GM23338 (cell line): ENCODE results near the gene CACNA2D3. TPM values are rescaled to one million over a fixed set of nuclear protein-coding genes. Genes with fewer than 3 reads are reported as not detected.

ENCODE experiments used
- ATAC-seq: fragments of 200-7000 bp; cut with Tn5 transposase; 3 replicates; pipeline ENCODE4 v1.9.1; 2020
- DNase-seq: peaks from one replicate; pipeline ENCODE4 v3.0.0-alpha.2; 2015; ENCODE audit warnings: low spot score
- H2AFZ ChIP-seq: fragments of 200-600 bp; sonication (generic); 2 replicates; pipeline ENCODE4 v1.8.0; 2016; ENCODE audit warnings: antibody characterized with exemption, mild to moderate bottlenecking, moderate library complexity
- H3F3A ChIP-seq: fragments of 200-600 bp; sonication (generic); replicated peaks from 2 replicates; pipeline ENCODE4 v1.8.0; 2017; ENCODE audit warnings: antibody characterized with exemption, mixed run types, low read depth
- H3K27ac ChIP-seq: fragments of 200-600 bp; sonication (generic); 2 replicates; pipeline ENCODE4 v1.6.1; 2016; ENCODE audit warnings: low read depth
- H3K27me3 ChIP-seq: fragments of 200-600 bp; sonication (generic); 2 replicates; pipeline ENCODE4 v1.8.0; 2016; ENCODE audit warnings: mild to moderate bottlenecking, mixed run types, moderate library complexity; ENCODE audit not compliant: insufficient read depth
- H3K36me3 ChIP-seq: fragments of 200-600 bp; sonication (generic); 2 replicates; pipeline ENCODE4 v1.8.0; 2016; ENCODE audit warnings: mild to moderate bottlenecking; ENCODE audit not compliant: insufficient read depth
- H3K4me1 ChIP-seq: fragments of 200-600 bp; sonication (generic); 2 replicates; pipeline ENCODE4 v1.8.0; 2016; ENCODE audit warnings: mild to moderate bottlenecking, moderate library complexity; ENCODE audit not compliant: insufficient read depth
- H3K4me2 ChIP-seq: fragments of 200-600 bp; sonication (generic); 2 replicates; pipeline ENCODE4 v1.7.1; 2017; ENCODE audit warnings: mixed run types
- H3K4me3 ChIP-seq: fragments of 200-600 bp; sonication (generic); 2 replicates; pipeline ENCODE4 v1.6.1; 2016; ENCODE audit warnings: mixed run types
- H3K79me2 ChIP-seq: fragments of 200-600 bp; sonication (generic); replicated peaks from 2 replicates; pipeline ENCODE4 v1.8.0; 2017; ENCODE audit warnings: mild to moderate bottlenecking; ENCODE audit not compliant: insufficient read depth
- H3K9me2 ChIP-seq: fragments of 200-600 bp; sonication (generic); 2 replicates; pipeline ENCODE4 v1.8.0; 2017; ENCODE audit not compliant: insufficient read depth
- H4K20me1 ChIP-seq: fragments of 200-600 bp; sonication (generic); replicated peaks from 2 replicates; pipeline ENCODE4 v1.8.0; 2017; ENCODE audit warnings: mild to moderate bottlenecking; ENCODE audit not compliant: insufficient read depth
- H3K27ac Mint-ChIP-seq: 2 replicates; pipeline ENCODE4 v1.8.0; 2020; ENCODE audit warnings: inconsistent platforms, mild to moderate bottlenecking, moderate library complexity, mixed read lengths
- H3K27me3 Mint-ChIP-seq: 3 replicates; pipeline ENCODE4 v1.8.0; 2022; ENCODE audit warnings: low read depth, mild to moderate bottlenecking, moderate library complexity, mixed read lengths, inconsistent platforms; ENCODE audit not compliant: insufficient read depth, poor library complexity
- H3K36me3 Mint-ChIP-seq: 3 replicates; pipeline ENCODE4 v1.8.0; 2021; ENCODE audit warnings: low read depth, mild to moderate bottlenecking, inconsistent platforms, moderate library complexity, mixed read lengths
- H3K4me1 Mint-ChIP-seq: 3 replicates; pipeline ENCODE4 v1.8.0; 2020; ENCODE audit warnings: mild to moderate bottlenecking, inconsistent platforms, mixed read lengths
- H3K4me3 Mint-ChIP-seq: 3 replicates; pipeline ENCODE4 v1.8.0; 2021; ENCODE audit warnings: moderate library complexity, mild to moderate bottlenecking, inconsistent platforms, mixed read lengths
- H3K9me3 Mint-ChIP-seq: 3 replicates; pipeline ENCODE4 v1.8.0; 2020; ENCODE audit warnings: moderate library complexity, mild to moderate bottlenecking, inconsistent platforms, mixed read lengths
- CREB1 ChIP-seq: fragments of 250-450 bp; sonication (Bioruptor Pico); IDR thresholded peaks from 2 replicates; pipeline ENCODE4 v1.5.0; 2020; ENCODE audit warnings: low read depth, mild to moderate bottlenecking, moderate library complexity
- EZH2 ChIP-seq: fragments of 200-600 bp; sonication (generic); IDR thresholded peaks from one replicate; pipeline ENCODE4 v1.8.0; 2017; ENCODE audit warnings: antibody characterized with exemption, mild to moderate bottlenecking, low read depth; ENCODE audit not compliant: unreplicated experiment
- JUNB ChIP-seq: IDR thresholded peaks from one replicate; pipeline ENCODE4 v1.6.1; 2016; ENCODE audit warnings: antibody characterized with exemption; ENCODE audit not compliant: unreplicated experiment
- REST ChIP-seq: IDR thresholded peaks from one replicate; pipeline ENCODE4 v1.6.1; 2018; ENCODE audit warnings: antibody characterized with exemption; ENCODE audit not compliant: unreplicated experiment
- ZNF114 ChIP-seq: fragments of 250-450 bp; sonication (Bioruptor Pico); IDR thresholded peaks from 2 replicates; pipeline ENCODE4 v1.5.0; 2020; ENCODE audit warnings: mild to moderate bottlenecking, moderate library complexity
- ZNF462 ChIP-seq: fragments of 250-450 bp; sonication (Bioruptor Pico); IDR thresholded peaks from 2 replicates; pipeline ENCODE4 v1.5.0; 2020; ENCODE audit warnings: mild to moderate bottlenecking, moderate library complexity
- polyA plus RNA-seq: library from polyadenylated mRNA; unstranded; fragments of >200 nt; fragmentation: Nextera tagmentation; extraction: Ambion mirVana; gene quantifications from 2 replicates; pipeline ENCODE4 v1.2.1, GENCODE V29; 2016
- total RNA-seq: library from RNA; depleted of rRNA; stranded (reverse); fragments of >200 nt; shearing (Covaris generic); gene quantifications from 2 replicates; pipeline ENCODE4 v1.2.3, GENCODE V29; 2014
- TF ChIP-seq, protein P1 (sequence below): IDR thresholded peaks from 2 replicates; pipeline ENCODE4 v1.6.1; 2016; ENCODE audit warnings: antibody characterized with exemption
- TF ChIP-seq, protein P2 (sequence below), 2 experiments: fragments of 200-600 bp in 1 of 2; sonication (generic) in 1 of 2; conservative IDR thresholded peaks; 2 replicates each; pipeline versions ENCODE4 v1.5.1 to v1.6.1; 2016 to 2017; ENCODE audit warnings: antibody characterized with exemption in 2 of 2, low read depth in 2 of 2, mild to moderate bottlenecking in 2 of 2, moderate library complexity in 1 of 2

Gene CACNA2D3
- total and polyA plus RNA-seq, 2 experiments from 2014 or later, result 2.2 to 2.3 TPM

DNA sequence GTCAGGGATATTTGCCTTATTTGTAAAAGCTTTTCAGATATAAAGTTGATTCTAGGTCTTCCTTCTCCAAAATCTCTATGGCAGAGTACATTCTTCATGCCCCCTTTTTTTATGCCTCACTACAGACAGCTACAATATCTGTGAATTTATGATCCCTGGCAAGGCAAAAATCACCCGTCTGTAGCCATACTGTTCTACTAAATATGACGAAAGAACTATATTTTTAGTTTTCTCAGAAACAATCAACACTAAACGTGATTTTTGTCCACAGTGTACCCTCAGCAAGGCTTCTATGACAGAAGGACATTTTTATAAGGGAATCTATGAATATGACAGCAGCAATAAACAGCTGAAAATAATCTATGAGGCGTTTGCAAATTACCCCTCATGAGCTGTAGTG, 792.8 kb downstream of the CACNA2D3 start:
- no peak overlapping the region for H3K4me3 Mint-ChIP-seq
- no peaks in the 10 kb centered on the region for H3F3A ChIP-seq
- peaks cover 4% of the 10 kb centered on the region; the same call in 1 of the 2 replicates for H3K36me3 ChIP-seq
- peaks cover 12% of the 10 kb centered on the region for H3K9me3 Mint-ChIP-seq
- H3K27ac Mint-ChIP-seq, result no peak overlapping the region
- TF ChIP-seq JUNB (no peak), ZNF114 (no peak), REST (no peak), CREB1 (CRISPR knock-in tag) (no peak), ZNF462 (CRISPR knock-in tag) (no peak), EZH2 (no peak)
- TF ChIP-seq, protein P1, sequence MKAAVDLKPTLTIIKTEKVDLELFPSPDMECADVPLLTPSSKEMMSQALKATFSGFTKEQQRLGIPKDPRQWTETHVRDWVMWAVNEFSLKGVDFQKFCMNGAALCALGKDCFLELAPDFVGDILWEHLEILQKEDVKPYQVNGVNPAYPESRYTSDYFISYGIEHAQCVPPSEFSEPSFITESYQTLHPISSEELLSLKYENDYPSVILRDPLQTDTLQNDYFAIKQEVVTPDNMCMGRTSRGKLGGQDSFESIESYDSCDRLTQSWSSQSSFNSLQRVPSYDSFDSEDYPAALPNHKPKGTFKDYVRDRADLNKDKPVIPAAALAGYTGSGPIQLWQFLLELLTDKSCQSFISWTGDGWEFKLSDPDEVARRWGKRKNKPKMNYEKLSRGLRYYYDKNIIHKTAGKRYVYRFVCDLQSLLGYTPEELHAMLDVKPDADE, result no peak
- TF ChIP-seq, protein P2, sequence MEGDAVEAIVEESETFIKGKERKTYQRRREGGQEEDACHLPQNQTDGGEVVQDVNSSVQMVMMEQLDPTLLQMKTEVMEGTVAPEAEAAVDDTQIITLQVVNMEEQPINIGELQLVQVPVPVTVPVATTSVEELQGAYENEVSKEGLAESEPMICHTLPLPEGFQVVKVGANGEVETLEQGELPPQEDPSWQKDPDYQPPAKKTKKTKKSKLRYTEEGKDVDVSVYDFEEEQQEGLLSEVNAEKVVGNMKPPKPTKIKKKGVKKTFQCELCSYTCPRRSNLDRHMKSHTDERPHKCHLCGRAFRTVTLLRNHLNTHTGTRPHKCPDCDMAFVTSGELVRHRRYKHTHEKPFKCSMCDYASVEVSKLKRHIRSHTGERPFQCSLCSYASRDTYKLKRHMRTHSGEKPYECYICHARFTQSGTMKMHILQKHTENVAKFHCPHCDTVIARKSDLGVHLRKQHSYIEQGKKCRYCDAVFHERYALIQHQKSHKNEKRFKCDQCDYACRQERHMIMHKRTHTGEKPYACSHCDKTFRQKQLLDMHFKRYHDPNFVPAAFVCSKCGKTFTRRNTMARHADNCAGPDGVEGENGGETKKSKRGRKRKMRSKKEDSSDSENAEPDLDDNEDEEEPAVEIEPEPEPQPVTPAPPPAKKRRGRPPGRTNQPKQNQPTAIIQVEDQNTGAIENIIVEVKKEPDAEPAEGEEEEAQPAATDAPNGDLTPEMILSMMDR (conservative IDR thresholded peaks at IDR 0.05; ENCODE audit: low read depth in 2 of 2), result no peak
- H3K4me1 ChIP-seq, result no peaks in the 10 kb centered on the region
- H4K20me1 ChIP-seq, result no peaks in the 10 kb centered on the region
- H3K36me3 Mint-ChIP-seq, result peaks cover 21% of the 10 kb centered on the region
- H3K4me2 ChIP-seq, result no peak overlapping the region
- H2AFZ ChIP-seq, result no peak overlapping the region
- H3K4me3 ChIP-seq, result no peak overlapping the region
- H3K27me3 ChIP-seq, result no peaks in the 10 kb centered on the region
- H3K27ac ChIP-seq, result no peak overlapping the region
- H3K79me2 ChIP-seq, result no peaks in the 10 kb centered on the region
- ATAC-seq (no peak), DNase-seq (no peak)
- H3K27me3 Mint-ChIP-seq, result peaks cover 3% of the 10 kb centered on the region
- no peaks in the 10 kb centered on the region for H3K4me1 Mint-ChIP-seq
- no peaks in the 10 kb centered on the region; the same call in 1 of the 2 replicates for H3K9me2 ChIP-seq
